H9 (cell line): ENCODE data around the gene NT5DC3. TPM values are rescaled to one million over a fixed set of nuclear protein-coding genes. Genes with fewer than 3 reads are reported as not detected.

Source experiments
- DNase-seq: peaks from one replicate; pipeline ENCODE4 v3.0.0-alpha.2; 2017
- H2AFZ ChIP-seq: one replicate; pipeline ENCODE4 v1.6.1; 2013; ENCODE audit warnings: mild to moderate bottlenecking, low read length, control low read depth, moderate library complexity
- H2AK5ac ChIP-seq: 2 replicates; pipeline ENCODE4 v1.6.1; 2013; ENCODE audit warnings: low read length, control low read depth, mixed read lengths; ENCODE audit not compliant: insufficient read length
- H2BK120ac ChIP-seq: one replicate; pipeline ENCODE4 v1.6.1; 2013; ENCODE audit warnings: low read depth, mild to moderate bottlenecking, low read length, control low read depth, inconsistent platforms; ENCODE audit not compliant: poor library complexity, severe bottlenecking
- H2BK12ac ChIP-seq: 2 replicates; pipeline ENCODE4 v1.6.1; 2013; ENCODE audit warnings: low read length, control low read depth, mixed read lengths, low read depth; ENCODE audit not compliant: insufficient read length
- H2BK15ac ChIP-seq: 2 replicates; pipeline ENCODE4 v1.6.1; 2013; ENCODE audit warnings: low read depth, low read length, control low read depth
- H2BK20ac ChIP-seq: one replicate; pipeline ENCODE4 v1.6.1; 2013; ENCODE audit warnings: low read depth, mild to moderate bottlenecking, low read length, control low read depth, inconsistent platforms; ENCODE audit not compliant: poor library complexity, severe bottlenecking
- H2BK5ac ChIP-seq: 2 replicates; pipeline ENCODE4 v1.6.1; 2013; ENCODE audit warnings: low read length, control low read depth, mixed read lengths; ENCODE audit not compliant: insufficient read length
- H3K14ac ChIP-seq: 2 replicates; pipeline ENCODE4 v1.6.1; 2013; ENCODE audit warnings: low read length, control low read depth; ENCODE audit not compliant: insufficient read depth
- H3K18ac ChIP-seq: 2 replicates; pipeline ENCODE4 v1.6.1; 2013; ENCODE audit warnings: low read depth, mild to moderate bottlenecking, mixed read lengths, low read length, control low read depth; ENCODE audit not compliant: insufficient read length
- H3K23ac ChIP-seq: 2 replicates; pipeline ENCODE4 v1.6.1; 2013; ENCODE audit warnings: low read length, control low read depth, mixed read lengths, low read depth; ENCODE audit not compliant: insufficient read length
- H3K23me2 ChIP-seq: 2 replicates; pipeline ENCODE4 v1.6.1; 2013; ENCODE audit warnings: low read depth, mild to moderate bottlenecking, mixed read lengths, low read length, control low read depth; ENCODE audit not compliant: insufficient read length, poor library complexity, severe bottlenecking
- H3K27ac ChIP-seq: 2 replicates; pipeline ENCODE4 v1.5.1; 2013; ENCODE audit warnings: low read length, control low read depth, mixed read lengths, low read depth; ENCODE audit not compliant: insufficient read length
- H3K27me3 ChIP-seq: 2 replicates; pipeline ENCODE4 v1.6.1; 2013; ENCODE audit warnings: low read length, control low read depth, inconsistent platforms; ENCODE audit not compliant: insufficient read depth
- H3K4ac ChIP-seq: 2 replicates; pipeline ENCODE4 v1.6.1; 2013; ENCODE audit warnings: low read depth, mild to moderate bottlenecking, control low read depth, inconsistent platforms, low read length, moderate library complexity
- H3K4me1 ChIP-seq: 2 replicates; pipeline ENCODE4 v1.6.1; 2013; ENCODE audit warnings: low read length, control low read depth, inconsistent platforms; ENCODE audit not compliant: insufficient read depth
- H3K4me2 ChIP-seq: 2 replicates; pipeline ENCODE4 v1.6.1; 2013; ENCODE audit warnings: low read length, control low read depth, mixed read lengths; ENCODE audit not compliant: insufficient read length, insufficient read depth
- H3K56ac ChIP-seq: 2 replicates; pipeline ENCODE4 v1.6.1; 2013; ENCODE audit warnings: low read depth, mild to moderate bottlenecking, mixed read lengths, low read length, control low read depth; ENCODE audit not compliant: insufficient read length
- H3K79me1 ChIP-seq: 2 replicates; pipeline ENCODE4 v1.6.1; 2013; ENCODE audit warnings: low read depth, mild to moderate bottlenecking, moderate library complexity, low read length, control low read depth, inconsistent platforms; ENCODE audit not compliant: insufficient read depth, poor library complexity, severe bottlenecking
- H3K79me2 ChIP-seq: 2 replicates; pipeline ENCODE4 v1.6.1; 2013; ENCODE audit warnings: low read length, control low read depth, inconsistent platforms; ENCODE audit not compliant: insufficient read depth
- H3K9ac ChIP-seq: 2 replicates; pipeline ENCODE4 v1.6.1; 2013; ENCODE audit warnings: low read length, control low read depth, mixed read lengths; ENCODE audit not compliant: insufficient read length; ENCODE audit errors: extremely low read depth
- H3K9me3 ChIP-seq: one replicate; pipeline ENCODE4 v1.6.1; 2013; ENCODE audit warnings: low read depth, low read length, inconsistent platforms; ENCODE audit not compliant: control insufficient read depth
- H3T11ph ChIP-seq: one replicate; pipeline ENCODE4 v1.6.1; 2013; ENCODE audit warnings: mild to moderate bottlenecking, low read length, control low read depth, inconsistent platforms
- H4K20me1 ChIP-seq: one replicate; pipeline ENCODE4 v1.6.1; 2013; ENCODE audit not compliant: control insufficient read depth, insufficient read length, insufficient read depth
- H4K5ac ChIP-seq: 2 replicates; pipeline ENCODE4 v1.6.1; 2013; ENCODE audit warnings: low read depth, mild to moderate bottlenecking, mixed read lengths, low read length, control low read depth; ENCODE audit not compliant: insufficient read length
- H4K8ac ChIP-seq: replicated peaks from 2 replicates; pipeline ENCODE4 v1.6.1; 2013; ENCODE audit warnings: low read length, control low read depth, mixed read lengths, low read depth; ENCODE audit not compliant: insufficient read length
- H4K91ac ChIP-seq: 2 replicates; pipeline ENCODE4 v1.6.1; 2013; ENCODE audit warnings: low read depth, mild to moderate bottlenecking, moderate library complexity, mixed read lengths, low read length, control low read depth; ENCODE audit not compliant: insufficient read length
- H3K27ac Mint-ChIP-seq, 3 experiments: 2 replicates in 2 of 3; 3 replicates in 1 of 3; pipeline ENCODE4 v1.8.0; 2020 to 2021; ENCODE audit warnings: mixed read lengths in 3 of 3, mild to moderate bottlenecking in 1 of 3, moderate library complexity in 1 of 3
- H3K27me3 Mint-ChIP-seq: 2 replicates; pipeline ENCODE4 v1.8.0; 2021; ENCODE audit warnings: low read depth, mild to moderate bottlenecking, moderate library complexity, mixed read lengths
- H3K36me3 Mint-ChIP-seq, 3 experiments: 2 replicates in 2 of 3; 3 replicates in 1 of 3; pipeline ENCODE4 v1.8.0; 2020 to 2021; ENCODE audit warnings: low read depth in 3 of 3, mixed read lengths in 3 of 3; ENCODE audit not compliant: insufficient read depth in 1 of 3
- H3K4me1 Mint-ChIP-seq, 2 experiments: 2 replicates each; pipeline ENCODE4 v1.8.0; 2020; ENCODE audit warnings: mixed read lengths in 2 of 2
- H3K4me3 Mint-ChIP-seq, 2 experiments: 2 replicates in 1 of 2; 3 replicates in 1 of 2; pipeline ENCODE4 v1.8.0; 2020 to 2021; ENCODE audit warnings: mild to moderate bottlenecking in 2 of 2, mixed read lengths in 2 of 2, moderate library complexity in 1 of 2
- H3K9me3 Mint-ChIP-seq, 2 experiments: 2 replicates in 1 of 2; 3 replicates in 1 of 2; pipeline ENCODE4 v1.8.0; 2020; ENCODE audit warnings: mild to moderate bottlenecking in 2 of 2, mixed read lengths in 2 of 2, moderate library complexity in 1 of 2
- WGBS: extraction: QIAGEN DNeasy Blood & Tissue Kit; methylation state at CpG from one replicate; pipeline ENCODE4 v1.1.7; 2013; ENCODE audit warnings: missing lambda C conversion rate, low lambda C conversion rate, mixed read lengths; ENCODE audit not compliant: insufficient read length; ENCODE audit errors: extremely low coverage; 5-methylcytosine and 5-hydroxymethylcytosine counted together
- total RNA-seq: library from RNA; stranded (reverse); gene quantifications from 2 replicates; pipeline ENCODE4 v1.2.1, GENCODE V29; 2021
- TF ChIP-seq, protein P1 (sequence below): fragments of 200-600 bp; sonication (generic); conservative IDR thresholded peaks from 3 replicates; pipeline ENCODE4 v1.8.0; 2021; ENCODE audit warnings: antibody characterized with exemption, mild to moderate bottlenecking

The NT5DC3 gene
- total RNA-seq, 1 experiment from 2014 or later: 13.6 TPM

DNA sequence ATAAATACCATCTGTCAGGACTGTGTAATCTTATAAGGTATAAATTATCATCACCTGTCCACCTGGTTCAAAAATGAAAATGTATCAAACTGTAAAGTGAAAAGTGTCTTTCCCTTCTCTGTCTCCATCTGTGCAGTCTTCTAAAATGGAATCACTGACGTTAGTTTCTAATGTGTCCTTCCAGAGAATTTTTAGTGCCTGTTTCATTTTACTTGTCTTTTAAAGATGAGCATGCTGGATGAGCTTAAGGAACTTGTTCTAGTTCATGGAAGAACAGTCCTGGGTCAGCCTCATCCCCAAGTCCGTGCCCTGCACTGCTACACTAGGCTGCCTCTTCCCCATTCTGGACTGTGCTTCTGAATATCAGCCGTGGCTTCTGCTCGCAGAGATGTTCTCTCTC lies 5.4 kb upstream of the NT5DC3 start:
- no peak overlapping the region for H3T11ph ChIP-seq
- H4K8ac ChIP-seq: no peak overlapping the region
- no peak overlapping the region for H3K23ac ChIP-seq
- H4K5ac ChIP-seq: no peak overlapping the region
- H3K27ac ChIP-seq: no peak overlapping the region
- Mint-ChIP-seq H3K4me3 (no peak overlapping the region), H3K4me1 (peaks cover 4 to 6% of the 10 kb centered on the region in 2 experiments), H3K36me3 (no peaks in the 10 kb centered on the region), H3K27me3 (peaks cover 6% of the 10 kb centered on the region; the same call in 1 of the 2 replicates), H3K9me3 (no peaks in the 10 kb centered on the region), H3K27ac (no peak overlapping the region)
- H3K4me2 ChIP-seq: no peak overlapping the region
- no peak overlapping the region for H2AFZ ChIP-seq
- peaks cover 7% of the 10 kb centered on the region for H3K23me2 ChIP-seq
- H3K56ac ChIP-seq: no peak overlapping the region
- H3K4ac ChIP-seq: no peak overlapping the region
- H3K79me2 ChIP-seq: no peaks in the 10 kb centered on the region
- DNase-seq: no peak
- H3K18ac ChIP-seq: no peak overlapping the region
- H3K9ac ChIP-seq: no peak overlapping the region
- WGBS: no CpG with 5 or more reads among the region's 4 CpGs
- H2BK120ac ChIP-seq: no peak overlapping the region
- no peak overlapping the region for H2BK20ac ChIP-seq
- H4K20me1 ChIP-seq: no peaks in the 10 kb centered on the region
- no peaks in the 10 kb centered on the region for H3K27me3 ChIP-seq
- no peak overlapping the region for H3K14ac ChIP-seq
- no peak overlapping the region for H2BK15ac ChIP-seq
- H4K91ac ChIP-seq: no peak overlapping the region
- no peaks in the 10 kb centered on the region for H3K4me1 ChIP-seq
- no peaks in the 10 kb centered on the region for H3K9me3 ChIP-seq
- TF ChIP-seq, protein P1, sequence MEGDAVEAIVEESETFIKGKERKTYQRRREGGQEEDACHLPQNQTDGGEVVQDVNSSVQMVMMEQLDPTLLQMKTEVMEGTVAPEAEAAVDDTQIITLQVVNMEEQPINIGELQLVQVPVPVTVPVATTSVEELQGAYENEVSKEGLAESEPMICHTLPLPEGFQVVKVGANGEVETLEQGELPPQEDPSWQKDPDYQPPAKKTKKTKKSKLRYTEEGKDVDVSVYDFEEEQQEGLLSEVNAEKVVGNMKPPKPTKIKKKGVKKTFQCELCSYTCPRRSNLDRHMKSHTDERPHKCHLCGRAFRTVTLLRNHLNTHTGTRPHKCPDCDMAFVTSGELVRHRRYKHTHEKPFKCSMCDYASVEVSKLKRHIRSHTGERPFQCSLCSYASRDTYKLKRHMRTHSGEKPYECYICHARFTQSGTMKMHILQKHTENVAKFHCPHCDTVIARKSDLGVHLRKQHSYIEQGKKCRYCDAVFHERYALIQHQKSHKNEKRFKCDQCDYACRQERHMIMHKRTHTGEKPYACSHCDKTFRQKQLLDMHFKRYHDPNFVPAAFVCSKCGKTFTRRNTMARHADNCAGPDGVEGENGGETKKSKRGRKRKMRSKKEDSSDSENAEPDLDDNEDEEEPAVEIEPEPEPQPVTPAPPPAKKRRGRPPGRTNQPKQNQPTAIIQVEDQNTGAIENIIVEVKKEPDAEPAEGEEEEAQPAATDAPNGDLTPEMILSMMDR: no peak
- no peak overlapping the region for H2BK12ac ChIP-seq
- H2BK5ac ChIP-seq: no peak overlapping the region
- no peak overlapping the region for H2AK5ac ChIP-seq
- no peaks in the 10 kb centered on the region for H3K79me1 ChIP-seq
